Esophagus muscularis mucosa (tissue), 4 donors: ENCODE results near the gene GRIK4. TPM values are rescaled to one million over a fixed set of nuclear protein-coding genes. Genes with fewer than 3 reads are reported as not detected.

Experiments used
- DNase-seq: peaks from one replicate; pipeline ENCODE4 v3.0.0-alpha.2; 2017; ENCODE audit errors: extremely low spot score
- H3K27ac ChIP-seq, 4 donors: fragments of 200-600 bp; sonication (generic); replicated peaks in 1 of 4; 1 replicate in 3 of 4; 2 replicates in 1 of 4; pipeline ENCODE4 v1.5.1; 2016 to 2019; ENCODE audit warnings: mild to moderate bottlenecking in 1 of 4
- H3K27me3 ChIP-seq, 4 donors: fragments of 200-600 bp; sonication (generic); one replicate each; pipeline versions ENCODE4 v1.5.1 to v1.6.0; 2016 to 2019
- H3K36me3 ChIP-seq, 4 donors: fragments of 200-600 bp; sonication (generic); one replicate each; pipeline ENCODE4 v1.5.1; 2016 to 2019
- H3K4me1 ChIP-seq, 4 donors: fragments of 200-600 bp; sonication (generic); one replicate each; pipeline ENCODE4 v1.5.1; 2016 to 2019
- H3K4me3 ChIP-seq, 4 donors: fragments of 200-600 bp; sonication (generic); 1 replicate in 2 of 4; 2 replicates in 2 of 4; pipeline ENCODE4 v1.5.1; 2016 to 2019; ENCODE audit warnings: mild to moderate bottlenecking in 4 of 4, moderate library complexity in 1 of 4
- H3K9me3 ChIP-seq, 4 donors: fragments of 200-600 bp; sonication (generic); 1 replicate in 3 of 4; 2 replicates in 1 of 4; pipeline ENCODE4 v1.5.1; 2016 to 2019
- EP300 ChIP-seq: sonication (generic); formaldehyde crosslinking; IDR thresholded peaks from one replicate; pipeline ENCODE4 v1.6.1; 2017; ENCODE audit warnings: antibody characterized with exemption
- POLR2A ChIP-seq: fragments of 450-650 bp; IDR thresholded peaks from one replicate; pipeline ENCODE4 v1.6.1; 2017; ENCODE audit warnings: antibody characterized with exemption, moderate library complexity, mild to moderate bottlenecking, low read depth
- POLR2AphosphoS5 ChIP-seq, 2 donors: sonication (generic); formaldehyde crosslinking; IDR thresholded peaks; one replicate each; pipeline ENCODE4 v1.6.1; 2017; ENCODE audit warnings: antibody characterized with exemption in 2 of 2
- WGBS: methylation state at CpG from one replicate; pipeline ENCODE4 v1.1.5; 2018; 5-methylcytosine and 5-hydroxymethylcytosine counted together
- intact Hi-C: fragments of 100-400 bp; cut with DNase I; formaldehyde crosslinking; loops from one replicate; pipeline ENCODE4 v1.15.1; 2023
- total RNA-seq, 4 donors: library from RNA; depleted of rRNA; stranded (reverse); fragments of >200 nt; gene quantifications; one replicate each; pipeline versions ENCODE4 v1.1.0 to v1.2.1, GENCODE V29; 2016
- TF ChIP-seq, protein P1 (sequence below), 3 experiments: fragments of 200-600 bp in 2 of 3; fragments of 450-650 bp in 1 of 3; sonication (generic) in 2 of 3; IDR thresholded peaks; one replicate each; pipeline ENCODE4 v1.5.1; 2017 to 2019; ENCODE audit warnings: antibody characterized with exemption in 3 of 3, mild to moderate bottlenecking in 2 of 3, moderate library complexity in 1 of 3

The GRIK4 gene
- total RNA-seq, 4 donors from 2014 or later = 0.13 to 0.83 (median 0.43) TPM

DNA sequence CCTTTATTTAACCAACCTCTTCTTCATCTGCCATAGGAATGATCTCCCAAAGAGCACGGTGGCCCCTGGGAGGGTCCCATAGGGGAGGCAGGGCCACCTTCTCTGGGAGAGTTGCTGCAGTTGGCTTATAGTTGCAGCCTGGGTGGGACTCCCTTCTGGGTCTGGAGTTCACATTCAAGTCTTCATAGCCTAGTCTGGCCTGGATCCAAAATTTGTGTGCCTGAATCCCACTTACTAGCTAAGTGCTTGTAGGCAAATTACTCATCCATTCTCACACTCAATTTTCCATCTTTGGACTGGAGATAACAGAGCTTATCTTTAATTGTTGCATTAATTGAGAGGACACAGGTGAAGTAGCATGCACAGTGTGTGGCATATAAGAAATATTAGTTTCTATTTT is 163.6 kb downstream of the GRIK4 start:
- no peak for DNase-seq
- H3K4me1 ChIP-seq = no peaks in the 10 kb centered on the region
- intact Hi-C loops = no loop called here
- H3K27ac ChIP-seq = no peak overlapping the region
- no peaks in the 10 kb centered on the region for H3K27me3 ChIP-seq
- no peaks in the 10 kb centered on the region for H3K36me3 ChIP-seq
- WGBS = 79% methylated on average over 1 of the region's 1 CpG
- TF ChIP-seq POLR2AphosphoS5 (IDR thresholded peaks at IDR 0.05) (no peak), POLR2A (no peak), EP300 (no peak)
- TF ChIP-seq, protein P1, sequence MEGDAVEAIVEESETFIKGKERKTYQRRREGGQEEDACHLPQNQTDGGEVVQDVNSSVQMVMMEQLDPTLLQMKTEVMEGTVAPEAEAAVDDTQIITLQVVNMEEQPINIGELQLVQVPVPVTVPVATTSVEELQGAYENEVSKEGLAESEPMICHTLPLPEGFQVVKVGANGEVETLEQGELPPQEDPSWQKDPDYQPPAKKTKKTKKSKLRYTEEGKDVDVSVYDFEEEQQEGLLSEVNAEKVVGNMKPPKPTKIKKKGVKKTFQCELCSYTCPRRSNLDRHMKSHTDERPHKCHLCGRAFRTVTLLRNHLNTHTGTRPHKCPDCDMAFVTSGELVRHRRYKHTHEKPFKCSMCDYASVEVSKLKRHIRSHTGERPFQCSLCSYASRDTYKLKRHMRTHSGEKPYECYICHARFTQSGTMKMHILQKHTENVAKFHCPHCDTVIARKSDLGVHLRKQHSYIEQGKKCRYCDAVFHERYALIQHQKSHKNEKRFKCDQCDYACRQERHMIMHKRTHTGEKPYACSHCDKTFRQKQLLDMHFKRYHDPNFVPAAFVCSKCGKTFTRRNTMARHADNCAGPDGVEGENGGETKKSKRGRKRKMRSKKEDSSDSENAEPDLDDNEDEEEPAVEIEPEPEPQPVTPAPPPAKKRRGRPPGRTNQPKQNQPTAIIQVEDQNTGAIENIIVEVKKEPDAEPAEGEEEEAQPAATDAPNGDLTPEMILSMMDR (IDR thresholded peaks at IDR 0.05) = no peak
- H3K4me3 ChIP-seq = no peak overlapping the region
- peaks cover 0 to 6% (median 0%) of the 10 kb centered on the region in 4 donors for H3K9me3 ChIP-seq

DNA sequence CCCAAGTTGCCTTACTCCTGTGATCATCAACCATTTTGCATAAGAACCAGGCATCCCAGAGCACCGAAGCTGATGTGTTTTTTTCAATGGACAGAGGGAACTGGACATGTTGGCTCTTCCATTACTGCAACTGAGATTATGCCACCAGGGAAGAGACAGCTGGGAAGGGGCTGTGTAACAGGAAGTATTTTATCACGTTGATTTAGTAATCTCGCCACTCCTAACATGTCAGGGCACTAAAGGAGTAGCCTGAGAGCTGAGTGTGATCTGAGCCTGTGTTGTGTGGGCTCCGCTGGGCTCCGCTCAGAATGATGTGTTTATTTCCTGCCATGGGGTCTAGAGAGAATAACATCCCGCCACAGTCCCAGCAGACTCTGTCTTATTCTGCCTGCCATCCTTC is 165.4 kb downstream of the GRIK4 start:
- TF ChIP-seq, protein P1 (IDR thresholded peaks at IDR 0.05) = no peak
- TF ChIP-seq POLR2A (no peak), POLR2AphosphoS5 (IDR thresholded peaks at IDR 0.05) (no peak), EP300 (no peak)
- no peak overlapping the region for H3K4me3 ChIP-seq
- no peaks in the 10 kb centered on the region for H3K4me1 ChIP-seq
- H3K9me3 ChIP-seq = peaks cover 0 to under 1% (median 0%) of the 10 kb centered on the region in 4 donors
- DNase-seq = no peak
- H3K27ac ChIP-seq = no peak overlapping the region
- intact Hi-C loops = no loop called here
- WGBS = 75% methylated on average over 6 of the region's 6 CpGs
- peaks cover 0 to 1% (median 0%) of the 10 kb centered on the region in 4 donors for H3K27me3 ChIP-seq
- no peaks in the 10 kb centered on the region for H3K36me3 ChIP-seq

DNA sequence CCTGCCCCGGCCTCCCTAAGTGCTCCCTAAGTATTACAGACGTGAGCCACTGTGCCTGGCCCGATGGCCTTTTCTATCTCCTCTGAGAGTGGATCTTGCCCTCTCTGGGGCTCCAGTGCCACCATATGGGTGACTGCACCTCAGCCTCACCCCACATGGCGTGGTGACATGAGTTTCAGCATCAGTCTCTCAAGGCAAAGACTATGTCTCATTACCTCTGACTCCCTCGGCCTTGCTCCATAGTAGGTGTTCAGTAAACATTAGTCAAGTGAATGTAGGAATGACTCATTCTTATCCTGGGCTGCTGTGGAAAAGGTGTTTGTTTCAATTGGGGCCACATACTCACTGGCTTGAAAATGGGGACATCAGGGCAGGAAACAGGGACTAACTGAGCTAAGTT is 168.8 kb downstream of the GRIK4 start:
- intact Hi-C loops = no loop called here

DNA sequence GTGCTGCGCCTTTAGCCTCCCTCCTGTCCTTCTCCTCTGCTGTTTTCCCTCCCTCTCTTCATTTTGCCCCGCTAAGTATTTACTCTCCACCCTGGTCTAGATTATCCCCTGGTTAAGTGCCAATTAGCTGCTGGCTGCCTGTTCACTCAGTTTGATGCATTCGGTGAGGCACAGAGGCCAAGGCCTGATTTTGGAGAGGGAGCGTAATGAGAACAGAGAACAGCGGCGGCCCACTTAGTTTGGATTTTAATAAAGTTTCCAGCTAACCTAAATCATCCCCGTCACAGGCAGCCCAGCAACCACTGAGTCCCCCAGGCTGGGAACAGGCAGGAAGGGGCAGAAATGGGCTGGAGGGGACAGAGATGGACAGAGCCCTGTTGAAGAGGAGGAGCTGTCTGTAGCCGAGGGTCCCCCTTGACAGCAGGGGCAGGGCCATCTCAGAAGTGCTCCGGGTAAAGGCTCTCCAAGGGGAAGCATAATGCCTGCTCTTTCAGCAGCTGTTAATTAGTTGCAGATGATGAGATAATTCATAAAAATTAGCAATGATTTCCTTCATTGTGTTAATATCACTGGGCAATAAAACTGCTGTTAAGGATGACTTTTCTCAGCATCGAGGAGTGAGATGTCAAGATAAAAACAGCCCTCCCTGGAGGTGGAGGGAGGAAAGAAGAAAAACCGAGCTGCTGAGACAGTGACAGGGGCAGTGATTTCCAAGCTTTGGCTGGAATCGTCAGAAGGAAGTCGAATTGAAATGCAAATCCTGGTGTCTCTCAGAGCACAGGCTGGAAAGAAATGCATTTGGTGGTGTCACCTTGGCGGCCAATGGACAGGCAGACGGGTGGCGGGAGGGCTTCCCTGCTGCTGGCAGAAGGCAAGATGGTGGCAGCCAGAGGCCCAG is 170.1 kb downstream of the GRIK4 start:
- Histone ChIP-seq H3K27me3 (peaks cover 0 to 16% (median 4%) of the 10 kb centered on the region in 4 donors), H3K4me1 (peaks cover 0 to 4% (median 0%) of the 10 kb centered on the region in 4 donors), H3K4me3 (no peak overlapping the region), H3K36me3 (no peaks in the 10 kb centered on the region), H3K9me3 (no peaks in the 10 kb centered on the region), H3K27ac (no peak overlapping the region)
- no peak for DNase-seq
- WGBS = 75% methylated on average over 16 of the region's 16 CpGs
- intact Hi-C loops = no loop called here
- TF ChIP-seq POLR2A (no peak), POLR2AphosphoS5 (IDR thresholded peaks at IDR 0.05) (no peak), EP300 (no peak)
- TF ChIP-seq, protein P1 (IDR thresholded peaks at IDR 0.05) = no peak

More for the DNA sequence above, 168.8 kb downstream of the GRIK4 start:
- DNase-seq = no peak
- TF ChIP-seq EP300 (no peak), POLR2AphosphoS5 (IDR thresholded peaks at IDR 0.05) (no peak), POLR2A (no peak)
- TF ChIP-seq, protein P1 (IDR thresholded peaks at IDR 0.05) = no peak
- WGBS = 96% methylated on average over 5 of the region's 5 CpGs
- Histone ChIP-seq H3K4me3 (no peak overlapping the region), H3K4me1 (peaks cover 0 to 4% (median 0%) of the 10 kb centered on the region in 4 donors), H3K36me3 (no peaks in the 10 kb centered on the region), H3K9me3 (no peaks in the 10 kb centered on the region), H3K27me3 (peaks cover 0 to 16% (median 4%) of the 10 kb centered on the region in 4 donors), H3K27ac (no peak overlapping the region)
